Calu3 (cell line): Measurements from ENCODE around the gene GFRA4. TPM values are rescaled to one million over a fixed set of nuclear protein-coding genes. Genes with fewer than 3 reads are reported as not detected.

Source experiments
- BruUV-seq: library from RNA; stranded (reverse); fragments of 400-500 nt; replicated peaks from 2 replicates; lab custom pipeline; 2021; lab: Mats Ljungman, UMichigan
- CTCF ChIA-PET: fragments of 300-600 bp; sonication (Branson Sonifier 250); formaldehyde crosslinking; loops from one replicate; lab custom pipeline; 2022; ENCODE audit warnings: antibody characterized with exemption; lab: Charles Lee
- DNase-seq: peaks from one replicate; pipeline ENCODE4 v3.0.0; 2022
- H3K27ac Mint-ChIP-seq: one replicate; pipeline ENCODE4 v1.8.0; 2022; ENCODE audit warnings: mixed read lengths; ENCODE audit not compliant: unreplicated experiment
- H3K27me3 Mint-ChIP-seq: one replicate; pipeline ENCODE4 v1.8.0; 2022; ENCODE audit warnings: mixed read lengths; ENCODE audit not compliant: unreplicated experiment
- H3K36me3 Mint-ChIP-seq: one replicate; pipeline ENCODE4 v1.8.0; 2022; ENCODE audit warnings: mild to moderate bottlenecking, moderate library complexity, mixed read lengths; ENCODE audit not compliant: insufficient read depth, unreplicated experiment
- H3K4me1 Mint-ChIP-seq: one replicate; pipeline ENCODE4 v1.8.0; 2022; ENCODE audit warnings: mild to moderate bottlenecking, low read depth, mixed read lengths; ENCODE audit not compliant: unreplicated experiment
- H3K4me3 Mint-ChIP-seq: one replicate; pipeline ENCODE4 v1.8.0; 2022; ENCODE audit warnings: mild to moderate bottlenecking, low read depth, moderate library complexity, mixed read lengths; ENCODE audit not compliant: unreplicated experiment
- H3K9me3 Mint-ChIP-seq: one replicate; pipeline ENCODE4 v1.8.0; 2022; ENCODE audit warnings: low read depth, mixed read lengths; ENCODE audit not compliant: unreplicated experiment
- CTCF ChIP-seq: fragments of 200-600 bp; IDR thresholded peaks from one replicate; pipeline ENCODE4 v1.8.0; 2022; ENCODE audit warnings: antibody characterized with exemption; ENCODE audit not compliant: unreplicated experiment
- intact Hi-C: fragments of 100-400 bp; cut with micrococcal nuclease; formaldehyde crosslinking; loops from one replicate; pipeline ENCODE4 v1.10.0; 2022; ENCODE audit not compliant: unreplicated experiment
- total RNA-seq: library from RNA; stranded (reverse); gene quantifications from 2 replicates; pipeline ENCODE4 v1.2.3, GENCODE V29; 2022

Gene GFRA4
- total RNA-seq, 1 experiment from 2014 or later = not detected

DNA sequence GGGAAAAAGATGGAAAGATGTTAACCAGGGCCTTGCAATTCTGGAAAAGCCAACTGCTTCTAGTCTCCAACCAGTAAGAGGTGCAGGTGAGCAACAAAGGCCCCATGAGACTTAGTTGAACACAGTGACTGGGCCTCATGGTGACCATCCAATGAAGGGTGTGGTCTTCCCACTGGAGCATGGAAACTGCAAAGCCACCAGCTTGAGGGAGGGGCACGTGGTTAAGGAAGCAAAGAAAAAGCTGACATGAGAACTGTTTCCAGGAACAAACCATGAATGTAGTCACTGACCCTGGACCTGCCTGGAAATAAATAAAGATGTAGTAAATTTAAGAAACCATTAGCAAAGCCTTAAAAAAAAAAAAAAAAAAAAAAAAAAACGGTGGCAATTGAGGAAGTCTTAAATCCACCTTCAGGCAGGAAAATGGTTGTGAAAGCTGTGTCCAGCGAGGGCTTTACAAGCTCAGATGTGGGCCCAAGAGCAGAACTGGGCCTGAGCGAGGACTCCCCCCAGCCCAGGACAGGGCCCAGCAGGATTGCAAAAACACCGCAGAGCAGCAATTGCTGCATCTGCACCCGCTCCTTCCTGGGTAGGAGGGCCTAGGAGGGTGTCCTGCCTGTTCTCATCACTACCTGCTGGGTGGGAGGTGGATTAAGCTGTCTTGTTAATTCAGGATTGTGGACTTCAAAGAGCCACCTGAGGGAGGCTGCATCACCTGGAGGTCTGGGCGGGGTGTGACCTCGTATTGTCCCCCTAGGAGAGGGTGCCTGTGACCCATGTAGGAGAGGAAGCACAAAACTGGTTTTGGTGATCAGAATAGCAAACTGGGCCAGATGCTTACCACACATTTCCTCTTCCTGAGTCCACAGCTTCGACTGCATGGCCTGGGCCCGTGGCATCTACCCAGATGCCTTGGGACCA lies 10.3 kb downstream of the GFRA4 start:
- no TSS peak for BruUV-seq
- Mint-ChIP-seq H3K36me3 (no peaks in the 10 kb centered on the region), H3K9me3 (no peaks in the 10 kb centered on the region), H3K27me3 (peaks cover 9% of the 10 kb centered on the region), H3K4me3 (no peak overlapping the region), H3K4me1 (no peaks in the 10 kb centered on the region), H3K27ac (no peak overlapping the region)
- CTCF ChIA-PET = interaction anchor here (0.6 kb wide), 1 partner anchor 243 kb away, joined by 5 read pairs; no protein-coding TSS in a partner anchor
- no peak for DNase-seq
- no peak for TF ChIP-seq CTCF
- intact Hi-C loops = no loop called here

DNA sequence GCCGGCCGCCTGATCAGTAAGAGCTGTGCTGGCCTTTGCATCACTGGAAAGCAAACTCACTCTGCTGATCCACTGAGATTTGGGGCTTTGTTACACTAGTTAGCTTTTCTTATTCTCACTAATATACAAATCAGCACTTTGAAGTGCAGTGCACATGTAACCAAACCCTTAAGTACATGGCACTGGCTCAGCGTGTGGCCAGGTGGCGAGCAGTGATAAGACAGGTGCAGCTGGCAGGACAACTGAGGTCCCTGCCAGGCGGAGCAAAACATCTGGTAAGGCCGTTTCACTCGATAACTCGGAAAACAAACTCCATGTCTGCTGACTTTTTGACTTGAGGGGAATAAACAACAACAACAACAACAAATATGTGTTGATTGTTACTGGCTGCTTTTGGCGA lies 11.0 kb downstream of the GFRA4 start:
- Mint-ChIP-seq H3K27ac (no peak overlapping the region), H3K9me3 (no peaks in the 10 kb centered on the region), H3K27me3 (peaks cover 9% of the 10 kb centered on the region), H3K36me3 (no peaks in the 10 kb centered on the region), H3K4me1 (no peaks in the 10 kb centered on the region), H3K4me3 (no peak overlapping the region)
- DNase-seq = no peak
- no peak for TF ChIP-seq CTCF
- CTCF ChIA-PET = interaction anchor here (0.6 kb wide), 1 partner anchor 243 kb away, joined by 5 read pairs; no protein-coding TSS in a partner anchor
- intact Hi-C loops = no loop called here
- no TSS peak for BruUV-seq

DNA sequence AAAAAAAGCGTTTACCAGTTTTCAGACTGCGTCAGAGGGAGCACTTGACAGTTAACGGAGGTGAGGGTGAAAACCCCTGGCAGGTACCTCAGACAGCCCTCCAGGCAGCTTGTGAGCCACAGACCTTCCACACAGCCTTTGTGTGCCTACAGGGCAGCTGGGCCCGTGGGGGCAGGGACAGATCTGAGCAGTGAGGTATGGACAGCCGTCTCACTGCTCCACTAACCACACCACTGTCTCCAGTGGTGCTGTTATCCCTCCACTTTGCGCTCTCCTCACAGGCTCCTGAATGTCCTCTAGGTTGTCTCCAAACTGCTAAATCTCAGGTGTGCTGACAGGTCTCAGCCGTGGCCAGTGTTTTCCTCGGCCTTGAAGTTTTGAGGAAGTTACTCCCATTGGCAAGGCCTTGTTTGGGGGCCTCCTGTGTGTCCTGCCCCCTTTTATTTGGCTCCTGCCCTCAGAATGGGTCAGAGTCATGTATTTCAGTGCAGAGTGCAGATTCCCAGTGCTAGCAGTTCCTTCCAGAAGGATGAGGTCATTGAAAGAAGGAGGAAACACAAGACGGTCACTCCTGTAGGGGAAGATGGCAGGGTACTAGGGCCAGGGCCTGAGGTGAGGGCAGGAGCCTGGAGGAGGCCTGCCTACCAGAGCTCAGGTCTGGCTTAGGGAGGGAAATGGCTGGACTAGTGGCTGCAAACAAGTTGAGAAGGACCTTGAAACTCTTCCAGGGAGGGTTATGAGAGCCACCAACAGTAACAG lies 11.8 kb downstream of the GFRA4 start:
- intact Hi-C loops = no loop called here
- BruUV-seq = no TSS peak
- Mint-ChIP-seq H3K9me3 (no peaks in the 10 kb centered on the region), H3K27ac (no peak overlapping the region), H3K36me3 (no peaks in the 10 kb centered on the region), H3K4me3 (no peak overlapping the region), H3K27me3 (peaks cover 9% of the 10 kb centered on the region), H3K4me1 (no peaks in the 10 kb centered on the region)
- CTCF ChIA-PET = no interaction called here
- DNase-seq = no peak
- TF ChIP-seq CTCF = no peak

DNA sequence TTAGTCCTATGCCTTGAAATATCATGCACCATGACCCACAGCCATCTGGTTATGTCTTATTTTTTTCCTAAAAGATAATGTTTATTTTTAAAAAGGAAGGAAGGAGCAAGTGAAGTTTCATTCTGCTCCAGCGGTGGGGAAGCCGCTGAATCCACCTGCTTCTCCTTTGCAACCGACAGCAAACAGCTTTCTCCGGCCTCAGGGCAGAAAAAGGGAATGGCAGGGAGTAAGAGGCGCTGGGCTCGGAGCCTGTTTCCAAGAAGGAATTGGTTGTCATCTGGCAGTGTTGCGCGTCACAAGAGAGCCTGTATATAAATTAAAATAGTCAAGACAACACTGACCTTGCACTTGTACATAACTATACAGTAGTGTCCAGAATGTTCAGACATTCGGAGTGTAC lies 14.2 kb downstream of the GFRA4 start:
- no TSS peak for BruUV-seq
- H3K9me3 Mint-ChIP-seq = no peaks in the 10 kb centered on the region
- H3K36me3 Mint-ChIP-seq = no peaks in the 10 kb centered on the region
- H3K4me3 Mint-ChIP-seq = no peak overlapping the region
- H3K4me1 Mint-ChIP-seq = no peaks in the 10 kb centered on the region
- DNase-seq = no peak
- CTCF ChIA-PET = no interaction called here
- intact Hi-C loops = no loop called here
- no peak for TF ChIP-seq CTCF
- no peak overlapping the region for H3K27ac Mint-ChIP-seq
- H3K27me3 Mint-ChIP-seq = peaks cover 3% of the 10 kb centered on the region
